HG03064 (cell line): Measurements from ENCODE around the gene ADCY2.

Experiments used
- ATAC-seq: cut with Tn5 transposase; IDR thresholded peaks from one replicate; pipeline ENCODE4 v1.9.1; 2021; ENCODE audit warnings: low read depth; ENCODE audit not compliant: unreplicated experiment

Gene ADCY2

DNA sequence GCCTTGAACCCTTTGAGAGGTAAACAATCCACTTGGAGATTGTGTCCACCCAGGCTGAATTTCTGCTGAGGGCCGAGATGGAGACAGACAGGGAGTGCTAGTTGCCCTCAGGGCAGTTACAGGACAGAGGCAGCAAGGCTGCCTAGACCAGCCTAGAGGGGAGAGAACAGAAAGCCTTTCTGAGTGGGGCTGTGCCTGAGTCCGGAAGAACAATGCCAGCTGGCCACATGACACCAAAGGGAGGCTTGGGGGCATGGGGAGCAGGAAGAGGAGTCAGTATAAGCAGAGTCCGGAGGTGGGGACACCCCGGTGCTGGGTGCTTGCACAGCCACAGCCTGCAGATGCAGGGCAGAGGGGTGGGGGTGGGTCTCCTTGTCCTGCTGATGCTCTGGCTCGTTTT, 309.3 kb downstream of the ADCY2 start:
- no peak for ATAC-seq

DNA sequence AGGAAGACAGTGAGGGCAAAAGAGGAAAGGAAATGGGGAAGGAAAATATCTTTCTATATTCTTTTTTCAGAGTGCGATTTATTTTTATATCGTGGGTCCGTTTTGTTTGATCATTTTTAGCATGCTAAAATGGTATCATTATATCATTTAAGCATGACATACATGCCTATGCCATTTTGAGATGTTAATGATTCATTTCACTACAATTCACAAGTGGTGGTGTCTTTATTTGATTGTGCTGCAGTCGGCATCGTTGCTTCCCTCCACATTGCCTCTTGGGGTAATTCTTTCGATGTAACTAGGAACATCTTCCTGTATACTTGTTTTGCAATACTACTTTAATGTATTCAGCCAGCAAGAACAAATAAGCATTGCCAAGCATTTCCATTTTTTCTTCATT, 309.8 kb downstream of the ADCY2 start:
- no peak for ATAC-seq

DNA sequence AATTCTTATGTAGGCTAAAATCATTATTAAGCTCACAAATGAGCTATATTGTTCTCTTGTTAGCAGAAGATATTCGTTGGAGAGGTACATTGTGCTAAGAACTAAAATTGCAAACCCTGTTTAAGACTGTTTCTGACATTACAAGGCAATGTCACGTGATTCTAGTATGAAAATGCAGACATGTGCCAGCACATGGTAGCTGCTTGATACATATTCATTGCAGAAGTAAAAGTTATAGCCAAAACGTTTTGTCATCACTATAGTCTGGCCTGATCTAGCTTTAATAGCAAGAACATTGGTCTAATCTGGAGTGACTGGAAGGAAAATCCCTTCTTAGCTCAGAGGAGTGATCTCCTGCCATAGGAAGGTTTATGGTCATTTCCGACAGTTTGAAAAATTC, 310.3 kb downstream of the ADCY2 start:
- ATAC-seq: no peak

DNA sequence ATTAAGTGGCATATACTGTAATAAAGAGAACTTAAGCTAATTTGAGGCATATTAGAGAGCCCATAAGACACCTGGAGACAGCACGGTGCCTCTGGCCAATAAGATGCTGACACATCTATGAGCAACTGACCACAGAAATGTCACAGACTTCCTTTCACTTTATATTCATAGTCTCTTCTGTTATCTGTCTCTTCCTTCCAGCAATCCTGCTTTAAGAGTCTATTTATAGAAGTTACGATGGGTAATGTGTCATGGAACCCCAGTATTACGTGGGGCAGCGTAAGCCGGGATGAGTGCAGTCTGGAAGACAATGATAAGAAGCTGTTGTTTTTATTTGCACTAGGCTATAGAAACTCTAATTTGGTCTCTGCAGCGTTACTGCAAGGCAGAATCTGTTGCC, 318.2 kb downstream of the ADCY2 start:
- no peak for ATAC-seq

DNA sequence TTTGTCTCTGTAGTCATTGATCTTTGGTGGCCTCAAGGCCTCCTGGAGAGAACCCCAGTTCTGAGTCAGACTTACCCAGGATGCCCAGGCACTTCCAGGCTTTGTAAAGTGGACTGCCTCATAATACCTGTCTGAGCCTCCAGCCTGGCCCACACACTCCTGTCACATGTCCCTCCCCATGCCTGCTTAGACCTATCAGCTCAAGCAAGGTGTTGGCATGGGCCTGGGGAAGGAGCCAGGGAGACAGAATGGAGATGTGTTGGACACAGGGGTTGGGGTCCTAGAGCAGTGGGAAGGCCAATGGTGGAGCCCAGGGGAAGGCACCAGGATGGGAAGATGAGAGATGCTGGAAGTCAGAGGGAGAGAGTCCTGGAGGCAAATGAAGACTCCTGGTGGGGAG, 318.8 kb downstream of the ADCY2 start:
- no peak for ATAC-seq

DNA sequence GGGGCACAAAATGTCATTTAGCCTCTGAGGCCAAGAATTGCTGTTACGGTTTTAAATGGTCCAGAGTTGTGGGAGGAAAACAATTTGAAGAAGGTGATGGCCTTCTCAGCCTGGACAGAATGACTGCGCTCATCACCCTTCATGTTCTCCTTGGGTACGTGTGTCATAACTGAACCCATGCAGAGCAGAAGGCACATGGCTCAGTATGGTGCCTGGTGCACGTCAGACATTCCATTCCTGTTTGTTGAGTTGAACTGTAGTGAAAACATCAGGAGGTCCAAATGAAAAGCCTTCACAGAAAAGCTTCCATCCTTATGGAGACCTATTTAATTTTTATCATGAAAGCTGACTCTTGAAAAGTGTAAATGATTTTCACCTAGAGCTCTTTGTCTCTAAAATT, 321.8 kb downstream of the ADCY2 start:
- ATAC-seq: no peak

DNA sequence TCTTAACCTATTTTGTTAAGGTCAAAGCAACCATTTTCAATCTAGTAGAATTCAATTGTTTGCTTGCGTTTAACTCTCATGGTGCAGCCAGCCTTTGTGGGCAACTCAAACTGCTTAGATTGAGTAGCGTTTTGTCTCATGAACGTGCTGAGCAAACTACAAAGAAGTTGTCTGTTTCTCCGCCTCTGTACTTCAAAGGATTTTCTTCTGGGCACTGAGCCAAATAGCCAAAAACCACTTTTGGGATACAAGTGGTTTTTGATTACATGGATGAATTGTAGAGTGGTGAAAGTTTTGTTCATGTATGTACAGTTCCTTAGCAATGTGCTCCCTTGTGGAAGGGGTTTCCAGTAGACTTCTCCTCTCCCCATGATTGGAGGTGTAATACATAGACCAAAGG, 332.1 kb downstream of the ADCY2 start:
- no peak for ATAC-seq

DNA sequence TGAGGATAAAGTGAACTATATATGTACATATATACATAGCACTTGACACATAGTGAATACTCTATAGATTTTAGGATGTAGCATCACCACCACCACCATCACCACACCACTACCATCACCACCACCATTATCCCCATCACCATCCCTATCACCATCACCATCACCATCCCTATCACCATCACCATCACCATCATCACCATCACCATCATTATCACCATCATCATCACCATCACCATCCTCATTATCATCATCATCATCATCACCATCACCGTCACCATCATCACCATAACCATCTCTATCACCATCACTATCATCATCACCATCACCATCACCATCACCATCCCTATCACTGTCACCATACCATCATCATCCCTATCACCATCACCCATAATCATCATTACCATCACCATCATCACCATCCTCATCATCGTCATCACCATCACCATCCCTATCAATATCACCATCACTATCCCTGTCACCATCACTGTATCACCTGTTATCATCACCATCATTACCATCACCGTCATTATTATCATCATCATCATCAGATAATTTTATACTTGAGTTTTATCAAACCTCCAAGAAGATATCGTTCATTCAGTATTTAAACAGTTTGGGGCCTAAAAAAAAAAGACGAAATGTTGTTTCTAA, 345.6 kb downstream of the ADCY2 start:
- no peak for ATAC-seq

DNA sequence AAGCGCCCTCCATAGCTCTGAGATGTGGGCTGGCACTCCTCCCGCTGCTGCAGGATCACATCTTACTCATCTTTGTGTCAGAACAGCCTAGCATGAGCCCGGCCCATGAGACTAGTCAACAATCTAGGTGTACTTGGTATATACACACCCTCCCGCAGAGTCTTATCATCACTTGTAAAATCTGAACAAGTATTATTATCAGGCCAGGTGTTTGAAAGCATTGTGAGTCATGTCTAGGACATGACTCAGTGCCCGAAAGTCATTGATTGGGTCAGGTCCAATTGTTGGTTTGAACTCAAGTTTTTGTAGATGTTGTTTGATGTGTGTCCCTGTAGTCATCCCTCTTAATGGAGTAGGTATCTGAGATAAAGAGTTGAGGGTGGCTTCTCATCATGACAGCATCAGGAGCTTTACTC, 346.3 kb downstream of the ADCY2 start:
- no peak for ATAC-seq

DNA sequence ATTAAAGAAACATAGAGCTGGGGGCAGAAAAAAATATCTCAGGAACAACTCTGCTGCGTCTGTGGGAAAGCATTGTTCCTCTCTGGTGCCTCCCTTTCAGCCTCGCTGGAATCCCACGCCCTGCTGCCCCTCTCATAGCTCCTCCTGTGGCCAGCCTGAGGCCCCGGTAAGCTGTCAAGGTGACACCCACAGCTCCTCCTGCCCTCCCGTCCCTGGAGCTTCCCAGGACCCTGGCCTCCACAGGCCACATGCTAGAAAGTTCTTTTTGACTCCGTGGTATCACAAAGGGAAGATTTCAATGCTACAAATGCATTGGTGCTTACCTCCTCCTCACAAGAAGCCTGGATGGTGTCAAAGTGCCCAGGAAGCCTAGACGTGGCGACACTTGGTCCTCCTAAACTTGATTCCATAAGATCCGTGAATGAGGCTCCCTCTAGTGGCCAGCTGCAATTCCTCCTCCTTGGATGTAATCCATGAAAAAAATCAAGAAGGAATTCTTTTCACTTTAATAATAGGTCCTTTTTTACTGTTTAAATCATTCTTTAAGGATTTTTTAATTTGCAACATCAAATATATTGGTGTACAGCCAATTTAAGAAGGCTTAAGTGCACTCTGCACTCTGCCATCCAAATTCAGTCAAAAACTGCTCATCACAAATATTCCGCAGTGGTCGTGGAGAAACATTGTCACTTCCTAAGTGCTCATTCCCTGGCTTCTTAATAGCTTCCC, 350.1 kb downstream of the ADCY2 start:
- no peak for ATAC-seq

DNA sequence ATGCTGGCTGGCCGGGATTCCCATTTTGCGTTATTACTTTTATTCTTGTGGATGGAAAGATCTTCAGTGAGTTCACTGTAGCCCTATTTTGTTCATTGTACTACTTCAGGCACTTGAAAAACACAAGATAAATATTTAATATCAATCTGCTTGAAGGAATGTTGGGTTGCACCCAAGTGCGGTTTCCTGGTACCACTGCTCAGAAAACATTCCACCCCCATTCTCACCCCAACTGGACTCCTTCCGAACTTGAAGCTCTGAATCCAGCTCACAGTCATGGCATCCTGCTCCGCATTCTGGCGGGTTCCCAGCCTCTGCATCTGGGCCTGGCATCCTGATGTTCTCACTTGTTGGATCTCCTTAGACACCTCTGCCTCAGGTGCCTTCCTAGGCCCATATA, 351.8 kb downstream of the ADCY2 start:
- ATAC-seq: no peak

DNA sequence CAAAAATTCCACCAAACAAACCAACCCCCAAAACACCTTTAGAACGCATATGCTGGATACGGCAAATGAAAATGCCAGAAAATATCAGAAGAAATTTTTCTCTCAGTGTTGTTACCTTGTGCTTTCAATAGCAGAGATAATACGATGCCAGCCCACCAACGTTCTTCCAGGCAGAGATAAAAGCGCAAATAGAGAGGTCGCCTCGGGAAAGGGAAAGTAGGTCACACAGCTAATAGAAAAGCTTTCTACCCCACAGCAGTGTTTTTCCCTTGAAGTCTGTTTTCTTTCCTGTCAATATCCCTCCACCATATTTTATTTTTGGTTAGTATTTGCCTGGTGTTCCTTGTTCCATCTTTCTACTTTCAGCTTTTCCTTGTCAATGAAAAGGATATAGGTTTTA, 353.7 kb downstream of the ADCY2 start:
- no peak for ATAC-seq

DNA sequence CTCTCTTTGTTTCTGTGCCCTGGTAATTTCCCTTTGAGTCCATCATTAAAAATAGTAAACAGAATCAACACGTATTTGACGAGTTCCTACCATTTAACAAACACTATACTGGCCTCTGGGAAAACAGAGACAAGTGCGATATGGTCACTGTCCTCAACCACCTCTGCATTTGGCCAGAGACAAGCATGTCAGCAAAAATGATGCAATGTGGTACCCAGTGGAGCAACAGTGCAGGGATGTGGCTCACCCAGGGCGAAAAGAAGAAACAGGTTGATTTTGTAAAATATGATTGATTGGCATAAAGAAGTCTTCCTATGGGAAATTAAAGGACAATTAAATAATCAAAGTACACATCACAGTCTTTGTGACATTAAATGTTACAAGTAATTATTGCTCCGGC, 355.9 kb downstream of the ADCY2 start:
- no peak for ATAC-seq

DNA sequence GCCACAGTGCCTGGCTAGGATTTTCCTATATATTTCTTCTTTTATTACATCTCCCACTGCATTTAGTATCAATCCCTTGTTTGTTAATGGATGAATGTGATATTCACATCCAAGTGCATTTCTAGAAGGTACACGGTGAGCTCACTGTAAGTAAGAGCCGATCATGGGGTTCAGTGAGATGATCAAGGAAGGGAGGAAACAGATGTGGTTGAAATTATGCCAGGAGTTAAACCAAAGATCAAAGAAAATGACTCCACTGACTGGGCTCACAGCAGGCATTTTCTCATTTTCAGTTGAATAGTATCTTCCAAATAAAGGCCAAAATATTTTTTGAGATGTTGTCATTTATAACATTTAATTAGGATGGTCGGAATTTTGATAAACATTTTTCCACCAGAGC, 357.2 kb downstream of the ADCY2 start:
- no peak for ATAC-seq

DNA sequence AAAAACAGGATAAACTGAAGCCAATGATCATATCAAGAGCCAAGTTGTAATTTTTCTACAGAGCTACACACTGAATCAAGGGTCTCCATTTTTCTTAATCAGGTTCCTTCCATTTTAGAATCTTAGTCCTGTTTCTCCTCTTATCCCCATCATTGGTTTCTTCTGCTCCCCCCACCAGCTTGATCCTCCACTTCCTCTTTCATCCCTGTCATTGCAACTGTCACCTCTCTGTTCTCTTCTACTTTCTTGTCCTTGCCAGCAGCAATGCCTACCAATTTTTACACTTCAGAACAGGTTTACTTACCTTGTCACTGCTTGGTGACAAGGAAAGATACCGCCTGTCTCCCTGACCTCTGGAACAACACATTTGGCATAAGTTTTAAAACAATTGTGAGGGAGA, 357.7 kb downstream of the ADCY2 start:
- no peak for ATAC-seq

DNA sequence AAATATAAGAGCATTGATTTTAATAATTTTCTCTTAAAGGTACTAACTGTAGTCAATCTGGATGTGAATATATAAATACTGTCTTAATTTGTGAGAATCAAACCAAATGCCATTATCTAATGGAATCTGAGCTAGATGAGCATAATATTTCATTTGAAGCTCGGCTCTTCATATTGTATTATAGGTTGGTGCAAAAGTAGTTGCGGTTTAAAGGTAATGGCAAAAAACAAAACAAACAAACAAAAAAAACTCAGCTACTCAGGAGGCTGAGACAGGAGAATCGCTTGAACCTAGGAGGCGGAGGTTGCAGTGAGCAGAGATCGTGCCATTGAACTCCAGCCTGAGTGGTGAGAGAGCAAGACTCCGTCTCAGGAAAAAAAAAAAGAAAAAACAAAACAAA, 358.6 kb downstream of the ADCY2 start:
- no peak for ATAC-seq

DNA sequence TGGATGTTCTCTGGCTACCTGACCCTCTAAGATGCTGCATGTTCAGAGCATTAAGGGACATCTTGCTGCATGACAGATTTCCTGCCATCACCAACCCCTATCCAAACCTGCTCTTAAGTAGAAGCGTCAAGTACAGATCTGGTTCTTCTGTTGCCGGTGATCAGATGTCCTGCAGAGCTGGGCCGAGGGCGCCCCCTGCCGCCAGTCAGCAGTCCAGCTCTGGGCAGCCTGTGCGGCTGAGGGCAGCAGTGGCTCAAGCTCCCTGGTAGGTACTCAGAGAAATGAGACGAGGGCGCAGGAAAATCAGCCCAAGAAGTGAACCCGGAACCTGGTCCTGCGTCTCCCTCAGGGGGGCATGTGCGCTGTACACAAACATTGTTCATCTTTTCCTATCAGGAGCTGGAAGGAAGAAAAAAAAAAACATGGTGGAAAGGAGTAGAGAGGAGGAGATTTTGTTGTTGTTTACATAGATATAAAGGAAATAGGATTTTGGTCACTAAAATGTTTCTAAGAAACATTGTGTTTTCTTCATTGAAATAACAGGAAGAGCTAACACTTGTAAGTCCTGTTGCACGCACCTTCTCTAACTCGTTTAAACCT, 359.2 kb downstream of the ADCY2 start:
- ATAC-seq: no peak

DNA sequence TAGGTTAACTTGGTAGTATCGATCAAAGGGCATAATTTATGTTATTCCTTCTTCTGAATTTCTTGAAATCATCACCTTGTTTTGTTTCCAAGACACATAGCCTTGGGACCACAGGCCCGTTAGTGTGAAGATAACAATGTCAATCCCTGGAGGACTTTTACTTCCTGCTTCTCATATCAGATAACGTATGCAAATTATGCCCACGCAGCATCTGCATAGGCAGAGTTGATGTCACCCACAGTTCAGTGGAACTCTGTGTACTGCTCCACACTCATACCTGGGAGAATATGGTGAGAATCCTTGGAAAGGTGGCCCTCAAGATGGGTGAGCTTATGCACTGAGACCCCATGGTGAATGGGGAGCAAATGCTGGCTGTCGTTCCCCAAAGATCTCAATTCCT, 360.0 kb downstream of the ADCY2 start:
- ATAC-seq: no peak

DNA sequence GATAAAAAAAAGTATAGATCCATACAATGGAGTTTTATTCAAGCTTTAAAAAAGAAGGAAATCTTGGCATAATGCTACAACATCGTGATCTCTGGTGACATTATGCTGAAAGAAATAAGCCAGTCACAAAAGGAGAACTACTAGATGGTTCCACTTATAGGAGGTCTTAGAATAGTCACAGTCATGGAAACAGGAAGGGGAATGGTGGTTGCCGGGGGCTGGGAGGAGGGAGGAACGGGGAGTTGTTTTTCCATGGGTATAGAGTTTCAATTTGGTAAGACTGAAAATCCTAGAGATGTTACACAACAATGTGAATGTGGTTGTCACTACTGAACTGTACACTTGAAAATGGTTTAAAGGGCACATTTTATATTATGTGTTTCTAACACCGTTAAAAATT, 360.5 kb downstream of the ADCY2 start:
- no peak for ATAC-seq

DNA sequence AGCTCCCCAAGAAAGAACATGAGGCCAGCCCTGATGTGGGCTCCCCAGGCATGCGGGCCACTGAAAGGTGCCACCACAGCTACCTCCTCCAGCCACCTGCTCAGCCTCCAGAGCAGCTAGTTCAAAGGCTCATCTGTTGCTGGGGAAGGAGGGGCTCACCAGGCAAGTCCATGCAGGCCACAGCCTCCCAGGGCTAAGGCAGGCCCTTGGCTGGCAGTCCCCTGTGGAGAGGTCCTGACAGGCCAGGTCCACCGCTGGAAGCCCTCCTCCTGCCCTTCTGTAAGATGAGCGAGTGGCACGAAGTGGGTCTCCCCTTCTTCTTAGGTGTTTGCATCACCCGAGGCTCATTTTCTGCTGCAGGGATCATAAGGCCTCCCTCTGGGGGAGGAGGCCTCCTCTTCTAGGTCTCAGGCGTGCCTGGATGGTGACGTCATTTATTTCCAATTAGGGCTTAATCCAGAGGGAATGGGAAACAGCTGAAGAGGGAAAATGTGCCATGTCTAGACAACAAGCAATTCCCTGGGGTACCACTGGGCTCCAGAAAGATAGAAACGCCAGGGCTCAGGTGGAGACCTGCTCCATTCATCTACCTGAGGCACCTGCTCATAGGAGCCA, 363.4 kb downstream of the ADCY2 start:
- ATAC-seq: no peak

DNA sequence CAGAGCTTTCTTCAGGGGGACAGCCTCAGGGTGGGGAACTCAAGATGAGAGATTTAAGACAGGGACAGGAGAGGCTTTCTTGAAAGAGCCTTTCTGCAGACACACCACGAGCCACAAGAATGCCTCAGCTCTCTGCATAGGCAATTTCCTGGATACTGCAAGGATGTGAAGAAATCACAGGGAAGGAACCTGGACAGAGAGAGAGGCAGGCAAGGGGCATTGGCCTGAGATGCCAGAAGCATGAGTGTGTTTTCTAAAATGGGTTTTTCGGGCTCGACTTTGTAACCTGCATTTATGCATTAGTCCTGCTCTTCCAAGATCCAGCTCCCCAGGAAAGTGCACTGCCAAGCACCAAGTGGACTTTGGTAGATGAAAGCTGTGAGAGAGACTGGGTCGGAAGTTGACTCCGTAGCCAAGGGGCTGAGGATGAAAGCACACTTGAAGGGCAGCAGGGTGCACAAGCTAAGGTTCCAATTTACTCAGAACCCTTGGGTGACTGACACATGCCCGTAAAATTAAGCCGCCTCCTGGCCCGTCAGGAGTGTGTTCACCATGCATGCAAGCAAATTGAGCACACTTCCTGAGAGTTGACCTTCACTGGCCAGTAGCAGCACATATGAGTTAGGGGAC, 364.1 kb downstream of the ADCY2 start:
- ATAC-seq: no peak
